Vagina (tissue), 2 donors: Measurements from ENCODE around the gene DRD4.

ENCODE experiments used
- POLR2A ChIP-seq, 2 donors: fragments of 450-650 bp; IDR thresholded peaks; one replicate each; pipeline ENCODE4 v1.6.1; 2017; ENCODE audit warnings: antibody characterized with exemption in 2 of 2, mild to moderate bottlenecking in 2 of 2, moderate library complexity in 2 of 2
- POLR2AphosphoS5 ChIP-seq, 2 donors: sonication (generic); formaldehyde crosslinking; IDR thresholded peaks; one replicate each; pipeline ENCODE4 v1.9.0; 2017; ENCODE audit warnings: antibody characterized with exemption in 2 of 2, mild to moderate bottlenecking in 2 of 2, low read depth in 1 of 2; ENCODE audit not compliant: insufficient read depth in 1 of 2
- TF ChIP-seq, protein P1 (sequence below), 3 experiments: fragments of 450-650 bp in 2 of 3; fragments of 200-600 bp in 1 of 3; sonication (generic) in 1 of 3; IDR thresholded peaks; one replicate each; pipeline ENCODE4 v1.5.1; 2017 to 2019; ENCODE audit warnings: antibody characterized with exemption in 3 of 3, mild to moderate bottlenecking in 2 of 3, moderate library complexity in 2 of 3

DNA sequence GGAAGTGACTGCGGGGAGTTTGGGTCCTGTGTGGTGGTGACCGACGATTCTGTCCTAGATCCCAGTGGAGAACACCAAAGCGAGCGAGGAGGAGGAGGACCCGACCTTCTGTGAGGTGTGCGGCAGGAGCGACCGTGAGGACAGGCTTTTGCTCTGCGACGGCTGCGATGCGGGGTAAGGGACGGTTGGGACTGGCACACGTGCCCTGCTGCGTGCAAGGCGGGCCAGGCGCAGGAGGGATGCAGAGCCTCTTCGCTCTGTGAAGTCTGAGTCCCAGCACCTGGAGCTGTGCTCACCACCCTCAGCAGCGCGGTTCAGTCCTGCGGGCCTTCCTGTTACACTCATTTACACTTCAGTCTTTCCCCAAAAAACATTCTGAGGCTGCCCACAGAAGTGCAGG, 44.6 kb upstream of the DRD4 start:
- TF ChIP-seq, protein P1, sequence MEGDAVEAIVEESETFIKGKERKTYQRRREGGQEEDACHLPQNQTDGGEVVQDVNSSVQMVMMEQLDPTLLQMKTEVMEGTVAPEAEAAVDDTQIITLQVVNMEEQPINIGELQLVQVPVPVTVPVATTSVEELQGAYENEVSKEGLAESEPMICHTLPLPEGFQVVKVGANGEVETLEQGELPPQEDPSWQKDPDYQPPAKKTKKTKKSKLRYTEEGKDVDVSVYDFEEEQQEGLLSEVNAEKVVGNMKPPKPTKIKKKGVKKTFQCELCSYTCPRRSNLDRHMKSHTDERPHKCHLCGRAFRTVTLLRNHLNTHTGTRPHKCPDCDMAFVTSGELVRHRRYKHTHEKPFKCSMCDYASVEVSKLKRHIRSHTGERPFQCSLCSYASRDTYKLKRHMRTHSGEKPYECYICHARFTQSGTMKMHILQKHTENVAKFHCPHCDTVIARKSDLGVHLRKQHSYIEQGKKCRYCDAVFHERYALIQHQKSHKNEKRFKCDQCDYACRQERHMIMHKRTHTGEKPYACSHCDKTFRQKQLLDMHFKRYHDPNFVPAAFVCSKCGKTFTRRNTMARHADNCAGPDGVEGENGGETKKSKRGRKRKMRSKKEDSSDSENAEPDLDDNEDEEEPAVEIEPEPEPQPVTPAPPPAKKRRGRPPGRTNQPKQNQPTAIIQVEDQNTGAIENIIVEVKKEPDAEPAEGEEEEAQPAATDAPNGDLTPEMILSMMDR (IDR thresholded peaks at IDR 0.05) = no peak
- no peak for TF ChIP-seq POLR2A (IDR thresholded peaks at IDR 0.05)
- TF ChIP-seq POLR2AphosphoS5 (IDR thresholded peaks at IDR 0.05; ENCODE audit: insufficient read depth in 1 of 2, low read depth in 1 of 2) = no peak
